ENCODE data around the gene LONRF2. TPM values are rescaled to one million over a fixed set of nuclear protein-coding genes. Genes with fewer than 3 reads are reported as not detected.

Gene LONRF2
- total RNA-seq, 2 experiments from 2014 or later: 0.06 to 0.08 TPM

DNA sequence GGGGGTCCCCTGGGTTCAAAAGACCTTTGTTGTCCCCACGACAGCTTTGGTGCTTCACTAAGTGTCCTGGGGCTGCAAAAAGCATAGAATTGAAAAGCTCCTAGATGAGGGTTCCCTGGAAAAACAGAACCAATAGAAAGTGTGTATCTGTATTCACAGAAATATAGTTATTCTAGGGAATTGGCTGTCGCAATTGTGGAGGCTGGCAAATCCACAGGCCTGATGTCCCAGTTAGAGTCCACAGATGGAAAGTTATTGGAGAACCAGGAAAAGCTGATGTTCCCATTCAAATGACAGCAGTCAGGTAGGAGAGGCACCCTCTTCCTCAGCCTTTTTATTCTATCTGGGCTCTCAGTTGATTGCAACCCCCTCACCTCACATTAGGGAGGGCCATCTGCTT is 65.5 kb downstream of the LONRF2 start:
- Histone ChIP-seq H3K4me1 (ENCODE audit: insufficient read depth, low read length) (no peaks in the 10 kb centered on the region), H3K27ac (ENCODE audit: low read depth in 1 of 2, low read length in 2 of 2) (no peak overlapping the region), H3K36me3 (ENCODE audit: insufficient read depth, low read length) (no peaks in the 10 kb centered on the region), H3K27me3 (ENCODE audit: control insufficient read depth in 1 of 2, insufficient read depth in 2 of 2, low read length in 2 of 2) (no peaks in the 10 kb centered on the region), H3K9me3 (ENCODE audit: control insufficient read depth in 1 of 2, insufficient read depth in 1 of 2, low read length in 2 of 2) (no peaks in the 10 kb centered on the region), H3K4me3 (ENCODE audit: low read length) (no peak overlapping the region)
- Mint-ChIP-seq H3K4me1 (ENCODE audit: low read depth) (no peaks in the 10 kb centered on the region), H3K4me3 (no peak overlapping the region), H3K27me3 (no peaks in the 10 kb centered on the region), H3K27ac (no peak overlapping the region), H3K9me3 (no peaks in the 10 kb centered on the region), H3K36me3 (ENCODE audit: low read depth) (no peaks in the 10 kb centered on the region)
- ATAC-seq (ENCODE audit: poor library complexity): no peak
- ChIA-PET CTCF (no interaction called here), POLR2A (no interaction called here)
- intact Hi-C loops (cut with DNase I, micrococcal nuclease): no loop called here
- DNase-seq: no peak
- TF ChIP-seq, protein P1, sequence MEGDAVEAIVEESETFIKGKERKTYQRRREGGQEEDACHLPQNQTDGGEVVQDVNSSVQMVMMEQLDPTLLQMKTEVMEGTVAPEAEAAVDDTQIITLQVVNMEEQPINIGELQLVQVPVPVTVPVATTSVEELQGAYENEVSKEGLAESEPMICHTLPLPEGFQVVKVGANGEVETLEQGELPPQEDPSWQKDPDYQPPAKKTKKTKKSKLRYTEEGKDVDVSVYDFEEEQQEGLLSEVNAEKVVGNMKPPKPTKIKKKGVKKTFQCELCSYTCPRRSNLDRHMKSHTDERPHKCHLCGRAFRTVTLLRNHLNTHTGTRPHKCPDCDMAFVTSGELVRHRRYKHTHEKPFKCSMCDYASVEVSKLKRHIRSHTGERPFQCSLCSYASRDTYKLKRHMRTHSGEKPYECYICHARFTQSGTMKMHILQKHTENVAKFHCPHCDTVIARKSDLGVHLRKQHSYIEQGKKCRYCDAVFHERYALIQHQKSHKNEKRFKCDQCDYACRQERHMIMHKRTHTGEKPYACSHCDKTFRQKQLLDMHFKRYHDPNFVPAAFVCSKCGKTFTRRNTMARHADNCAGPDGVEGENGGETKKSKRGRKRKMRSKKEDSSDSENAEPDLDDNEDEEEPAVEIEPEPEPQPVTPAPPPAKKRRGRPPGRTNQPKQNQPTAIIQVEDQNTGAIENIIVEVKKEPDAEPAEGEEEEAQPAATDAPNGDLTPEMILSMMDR (IDR thresholded peaks at IDR 0.05): no peak

DNA sequence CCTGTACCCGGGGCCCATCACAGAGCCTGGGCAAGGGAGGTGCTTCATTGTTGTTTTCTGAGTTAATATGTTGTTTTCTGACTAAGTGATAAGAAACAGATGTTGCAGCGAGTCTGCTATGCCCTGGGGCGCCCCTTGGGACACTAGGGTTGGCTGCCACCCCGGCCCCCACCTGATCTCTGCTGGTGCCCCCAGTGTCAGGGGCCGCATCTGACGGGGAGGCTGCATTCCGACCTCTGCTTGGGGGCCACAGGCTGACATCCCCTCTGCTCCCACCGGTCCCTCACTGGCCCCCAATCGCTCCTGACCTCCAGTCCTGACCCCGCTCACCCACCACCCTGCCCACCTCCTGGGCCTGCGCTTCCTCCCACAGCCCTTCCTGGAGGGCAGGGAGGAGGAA is 65.9 kb downstream of the LONRF2 start:
- CTCF ChIA-PET: no interaction called here
- H3K4me3 Mint-ChIP-seq: no peak overlapping the region

DNA sequence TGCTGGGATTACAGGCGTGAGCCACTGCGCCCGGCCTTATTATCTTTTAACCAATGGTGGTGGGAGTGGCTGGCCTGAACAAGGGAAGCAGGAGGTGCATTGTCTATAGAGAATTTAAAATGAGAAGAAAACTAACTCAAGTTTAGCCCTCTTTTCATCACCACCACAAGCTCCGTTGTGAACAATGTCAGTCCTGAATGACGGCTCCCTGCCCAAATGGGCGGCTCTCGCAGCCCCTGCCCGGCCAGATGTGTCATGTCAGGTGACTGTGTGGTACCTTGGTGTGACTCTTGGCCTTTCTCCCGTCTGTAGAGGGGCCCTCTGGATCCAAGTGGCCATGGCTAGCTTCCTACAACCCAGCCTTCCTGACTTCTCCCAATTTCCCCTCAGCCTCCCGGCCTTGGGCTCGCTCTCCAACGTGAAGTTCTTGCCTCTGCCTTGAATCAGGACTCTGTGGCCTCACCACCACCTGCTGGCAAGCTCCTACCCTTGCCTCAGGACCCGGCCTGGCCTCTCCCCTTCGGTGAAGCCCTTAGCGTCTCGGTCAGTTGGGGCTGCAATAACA is 67.6 kb downstream of the LONRF2 start:
- H3K27me3 ChIP-seq (ENCODE audit: control insufficient read depth in 1 of 2, insufficient read depth in 2 of 2, low read length in 2 of 2): no peaks in the 10 kb centered on the region
- Mint-ChIP-seq H3K4me1 (ENCODE audit: low read depth) (no peaks in the 10 kb centered on the region), H3K27me3 (no peaks in the 10 kb centered on the region), H3K9me3 (no peaks in the 10 kb centered on the region), H3K27ac (no peak overlapping the region), H3K4me3 (no peak overlapping the region), H3K36me3 (ENCODE audit: low read depth) (no peaks in the 10 kb centered on the region)
- DNase-seq: no peak
- H3K36me3 ChIP-seq (ENCODE audit: insufficient read depth, low read length): no peaks in the 10 kb centered on the region
- intact Hi-C loops (cut with DNase I, micrococcal nuclease): no loop called here
- no peak overlapping the region for H3K4me3 ChIP-seq (ENCODE audit: low read length)
- no peaks in the 10 kb centered on the region for H3K4me1 ChIP-seq (ENCODE audit: insufficient read depth, low read length)
- no peak overlapping the region for H3K27ac ChIP-seq (ENCODE audit: low read depth in 1 of 2, low read length in 2 of 2)
- ChIA-PET CTCF (no interaction called here), POLR2A (no interaction called here)
- H3K9me3 ChIP-seq (ENCODE audit: control insufficient read depth in 1 of 2, insufficient read depth in 1 of 2, low read length in 2 of 2): no peaks in the 10 kb centered on the region
- no peak for ATAC-seq (ENCODE audit: poor library complexity)
- TF ChIP-seq, protein P1 (IDR thresholded peaks at IDR 0.05): no peak

More for the DNA sequence above, 65.9 kb downstream of the LONRF2 start:
- DNase-seq (no peak), ATAC-seq (ENCODE audit: poor library complexity) (no peak)
- intact Hi-C loops (cut with DNase I, micrococcal nuclease): no loop called here
- H3K9me3 Mint-ChIP-seq: no peaks in the 10 kb centered on the region
- Histone ChIP-seq H3K36me3 (ENCODE audit: insufficient read depth, low read length) (no peaks in the 10 kb centered on the region), H3K4me1 (ENCODE audit: insufficient read depth, low read length) (no peaks in the 10 kb centered on the region), H3K9me3 (ENCODE audit: control insufficient read depth in 1 of 2, insufficient read depth in 1 of 2, low read length in 2 of 2) (no peaks in the 10 kb centered on the region), H3K4me3 (ENCODE audit: low read length) (no peak overlapping the region), H3K27ac (ENCODE audit: low read depth in 1 of 2, low read length in 2 of 2) (no peak overlapping the region), H3K27me3 (ENCODE audit: control insufficient read depth in 1 of 2, insufficient read depth in 2 of 2, low read length in 2 of 2) (no peaks in the 10 kb centered on the region)
- H3K4me1 Mint-ChIP-seq (ENCODE audit: low read depth): no peaks in the 10 kb centered on the region
- no peaks in the 10 kb centered on the region for H3K27me3 Mint-ChIP-seq
- no peaks in the 10 kb centered on the region for H3K36me3 Mint-ChIP-seq (ENCODE audit: low read depth)
- no peak overlapping the region for H3K27ac Mint-ChIP-seq
- POLR2A ChIA-PET: no interaction called here
- TF ChIP-seq, protein P1 (IDR thresholded peaks at IDR 0.05): no peak

Data from CD4-positive, alpha-beta T cell (primary cell).